Neural cell (in vitro differentiated cells): Measurements from ENCODE around the gene CHRM5.

Source experiments
- CTCF ChIP-seq: fragments of 450-650 bp; IDR thresholded peaks from 2 replicates; pipeline ENCODE4 v1.5.1; 2014; ENCODE audit warnings: antibody characterized with exemption, mild to moderate bottlenecking, moderate library complexity; ENCODE audit not compliant: poor library complexity, severe bottlenecking
- EP300 ChIP-seq: fragments of 450-650 bp; conservative IDR thresholded peaks from 2 replicates; pipeline ENCODE4 v1.6.1; 2014; ENCODE audit warnings: antibody characterized with exemption, mild to moderate bottlenecking, moderate library complexity; ENCODE audit not compliant: poor library complexity, severe bottlenecking
- EZH2 ChIP-seq: fragments of 200-600, 300-800 bp; shearing (Covaris generic), sonication (generic); IDR thresholded peaks from 2 replicates; pipeline ENCODE4 v1.6.1; 2014; ENCODE audit warnings: antibody characterized with exemption, low read length, borderline replicate concordance, mild to moderate bottlenecking; ENCODE audit not compliant: insufficient read depth, poor library complexity, severe bottlenecking
- MXI1 ChIP-seq: fragments of 450-650 bp; conservative IDR thresholded peaks from 2 replicates; pipeline ENCODE4 v1.6.1; 2014; ENCODE audit warnings: antibody characterized with exemption, mild to moderate bottlenecking; ENCODE audit not compliant: poor library complexity, severe bottlenecking
- POLR2AphosphoS5 ChIP-seq: IDR thresholded peaks from 2 replicates; pipeline ENCODE4 v1.6.1; 2012
- RAD21 ChIP-seq: fragments of 450-650 bp; conservative IDR thresholded peaks from 2 replicates; pipeline ENCODE4 v1.6.1; 2014; ENCODE audit warnings: antibody characterized with exemption, mild to moderate bottlenecking, moderate library complexity
- TF ChIP-seq, protein P1 (sequence below): IDR thresholded peaks from 2 replicates; pipeline ENCODE4 v1.6.1; 2012; ENCODE audit warnings: borderline replicate concordance

- TF ChIP-seq EP300 (no peak), CTCF (no peak), POLR2AphosphoS5 (no peak), EZH2 (no peak), RAD21 (no peak), MXI1 (no peak)
- TF ChIP-seq, protein P1, sequence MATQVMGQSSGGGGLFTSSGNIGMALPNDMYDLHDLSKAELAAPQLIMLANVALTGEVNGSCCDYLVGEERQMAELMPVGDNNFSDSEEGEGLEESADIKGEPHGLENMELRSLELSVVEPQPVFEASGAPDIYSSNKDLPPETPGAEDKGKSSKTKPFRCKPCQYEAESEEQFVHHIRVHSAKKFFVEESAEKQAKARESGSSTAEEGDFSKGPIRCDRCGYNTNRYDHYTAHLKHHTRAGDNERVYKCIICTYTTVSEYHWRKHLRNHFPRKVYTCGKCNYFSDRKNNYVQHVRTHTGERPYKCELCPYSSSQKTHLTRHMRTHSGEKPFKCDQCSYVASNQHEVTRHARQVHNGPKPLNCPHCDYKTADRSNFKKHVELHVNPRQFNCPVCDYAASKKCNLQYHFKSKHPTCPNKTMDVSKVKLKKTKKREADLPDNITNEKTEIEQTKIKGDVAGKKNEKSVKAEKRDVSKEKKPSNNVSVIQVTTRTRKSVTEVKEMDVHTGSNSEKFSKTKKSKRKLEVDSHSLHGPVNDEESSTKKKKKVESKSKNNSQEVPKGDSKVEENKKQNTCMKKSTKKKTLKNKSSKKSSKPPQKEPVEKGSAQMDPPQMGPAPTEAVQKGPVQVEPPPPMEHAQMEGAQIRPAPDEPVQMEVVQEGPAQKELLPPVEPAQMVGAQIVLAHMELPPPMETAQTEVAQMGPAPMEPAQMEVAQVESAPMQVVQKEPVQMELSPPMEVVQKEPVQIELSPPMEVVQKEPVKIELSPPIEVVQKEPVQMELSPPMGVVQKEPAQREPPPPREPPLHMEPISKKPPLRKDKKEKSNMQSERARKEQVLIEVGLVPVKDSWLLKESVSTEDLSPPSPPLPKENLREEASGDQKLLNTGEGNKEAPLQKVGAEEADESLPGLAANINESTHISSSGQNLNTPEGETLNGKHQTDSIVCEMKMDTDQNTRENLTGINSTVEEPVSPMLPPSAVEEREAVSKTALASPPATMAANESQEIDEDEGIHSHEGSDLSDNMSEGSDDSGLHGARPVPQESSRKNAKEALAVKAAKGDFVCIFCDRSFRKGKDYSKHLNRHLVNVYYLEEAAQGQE: no peak
Observed at GRCh38 chr15:34106423-34106822, 138.1 kb downstream of the CHRM5 start.
